Right kidney (tissue), 1 donor: ENCODE results near the gene CMPK1.

Source experiments
- DNase-seq: peaks from one replicate; pipeline ENCODE4 v3.0.0-alpha.2; 2016

Gene CMPK1

DNA sequence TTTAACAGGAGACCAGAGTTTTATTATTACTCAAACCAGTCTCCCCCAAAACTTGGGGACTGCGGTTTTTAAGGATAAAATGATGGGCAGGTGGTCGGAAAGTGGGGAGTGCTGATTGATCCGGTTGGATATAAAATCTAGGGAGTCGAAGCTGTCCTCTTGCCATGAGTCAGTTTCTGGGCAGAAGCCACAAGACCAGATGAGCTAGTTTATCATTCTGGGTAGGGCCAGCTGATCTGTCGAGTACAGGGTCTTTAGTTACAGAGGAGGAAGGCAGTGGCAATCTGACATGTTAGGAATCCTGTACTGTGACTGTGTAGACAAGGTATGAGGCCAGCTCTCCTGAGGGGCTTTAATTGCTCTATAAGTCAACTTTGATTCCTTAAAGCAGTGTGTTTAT is 59.6 kb downstream of the CMPK1 start:
- no peak for DNase-seq

DNA sequence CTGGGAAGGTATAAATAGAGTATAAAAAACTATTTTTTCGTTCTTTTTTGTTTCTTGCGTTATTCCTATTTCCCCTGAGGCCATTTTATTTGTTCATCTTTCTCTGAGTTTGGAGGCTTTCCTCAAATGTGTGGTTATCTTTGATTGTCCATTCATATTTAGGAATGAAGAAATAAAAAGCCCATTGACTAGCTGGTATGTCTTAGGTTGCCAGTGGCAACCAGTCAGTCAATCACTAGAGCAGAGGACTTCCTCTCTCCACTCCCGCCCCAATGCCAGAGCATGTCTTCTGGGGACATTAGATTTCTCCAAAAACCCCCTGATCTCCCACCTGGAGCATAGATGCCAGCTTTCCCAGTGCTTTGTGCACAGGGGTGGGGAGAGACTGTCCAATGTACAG is 61.8 kb downstream of the CMPK1 start:
- DNase-seq = no peak

DNA sequence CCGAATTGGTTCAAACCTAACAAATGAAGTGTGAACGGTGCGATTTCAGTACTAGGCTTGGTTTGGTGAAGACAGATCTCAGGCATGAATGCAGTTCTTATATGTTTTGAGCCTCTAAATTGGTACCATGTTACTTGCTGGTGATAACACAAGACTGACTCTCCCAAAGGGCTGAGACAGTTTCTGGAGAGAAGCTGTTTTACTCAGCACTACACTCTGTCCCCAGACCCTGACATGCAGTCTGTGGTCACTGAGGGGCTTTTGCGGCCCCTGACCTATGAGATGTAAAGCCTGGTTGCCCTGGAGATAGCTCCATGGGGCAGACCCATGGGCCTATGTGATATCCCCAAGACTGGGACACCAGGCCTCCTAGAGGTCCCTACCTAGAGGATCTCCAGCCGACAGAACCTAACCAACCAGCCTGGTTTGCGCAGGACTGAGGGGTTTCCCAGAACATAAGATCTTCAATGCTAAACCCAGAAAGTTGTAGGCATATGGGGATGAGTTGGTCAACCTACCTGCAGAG is 63.1 kb downstream of the CMPK1 start:
- DNase-seq = no peak

DNA sequence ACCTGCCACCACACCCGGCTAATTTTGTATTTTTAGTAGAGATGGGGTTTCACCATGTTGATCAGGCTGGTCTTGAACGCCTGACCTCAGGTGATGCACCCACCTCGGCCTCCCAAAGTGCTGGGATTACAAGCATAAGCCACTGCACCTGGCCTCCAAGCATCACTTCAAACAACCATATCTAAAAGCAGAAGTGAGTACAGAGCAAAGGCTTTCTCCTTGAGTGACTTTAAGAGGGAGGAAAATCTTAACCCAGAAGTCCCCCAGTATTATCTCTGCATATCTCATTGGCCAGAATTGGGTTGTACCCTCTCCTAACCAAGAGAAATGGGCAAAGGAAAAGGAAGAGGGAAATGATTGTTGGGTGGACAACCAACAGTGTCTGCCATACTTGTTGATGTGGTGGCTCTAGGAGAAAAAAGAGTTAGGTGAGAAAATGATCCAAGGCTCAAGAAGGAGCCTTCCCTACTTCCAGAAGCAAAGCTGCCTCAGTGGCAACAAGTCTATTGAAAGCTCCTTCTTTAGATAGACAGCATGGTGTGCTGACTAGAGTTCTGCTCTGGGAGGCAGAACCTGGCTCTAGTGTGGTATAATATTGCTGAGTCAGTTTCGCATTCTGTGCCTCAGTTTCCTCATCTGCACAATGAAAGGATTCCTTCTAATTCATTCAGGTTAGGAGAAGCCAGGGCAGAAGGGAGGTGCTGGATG is 65.7 kb downstream of the CMPK1 start:
- DNase-seq = no peak

DNA sequence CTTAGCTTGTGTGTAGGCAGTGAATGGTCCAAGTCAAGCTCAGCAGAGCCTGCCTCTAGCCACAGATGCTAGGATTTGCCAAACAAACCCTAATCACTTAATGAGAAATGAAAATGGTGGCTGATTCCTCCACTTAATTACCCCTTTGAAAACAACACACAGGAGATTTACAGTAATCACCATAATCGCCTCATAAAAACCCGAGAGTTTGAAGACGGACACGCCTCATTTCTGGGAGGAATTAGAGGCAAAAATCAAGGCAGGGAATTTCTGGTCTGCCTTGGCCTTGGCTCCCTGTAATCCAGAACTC is 66.2 kb downstream of the CMPK1 start:
- DNase-seq = no peak

DNA sequence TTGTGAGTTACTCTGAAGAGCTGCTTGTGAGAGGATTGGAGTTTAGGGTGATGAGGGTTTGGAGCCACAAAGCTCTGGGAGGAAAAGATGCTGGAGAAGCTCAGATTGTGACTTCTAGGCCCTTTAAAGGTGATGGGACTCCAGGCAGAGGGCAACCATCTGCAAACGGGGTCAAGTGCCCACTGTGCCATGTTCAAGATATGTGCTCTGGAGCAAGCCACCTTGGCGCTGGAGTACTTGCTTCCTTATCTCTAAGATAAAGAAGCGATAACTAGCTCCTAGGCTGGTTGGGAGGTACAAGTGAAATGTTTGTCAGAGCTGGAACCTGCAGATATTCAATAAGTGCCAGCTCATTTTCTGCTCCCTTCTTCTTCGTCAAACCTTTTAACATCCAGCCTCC is 68.2 kb downstream of the CMPK1 start:
- DNase-seq = no peak

DNA sequence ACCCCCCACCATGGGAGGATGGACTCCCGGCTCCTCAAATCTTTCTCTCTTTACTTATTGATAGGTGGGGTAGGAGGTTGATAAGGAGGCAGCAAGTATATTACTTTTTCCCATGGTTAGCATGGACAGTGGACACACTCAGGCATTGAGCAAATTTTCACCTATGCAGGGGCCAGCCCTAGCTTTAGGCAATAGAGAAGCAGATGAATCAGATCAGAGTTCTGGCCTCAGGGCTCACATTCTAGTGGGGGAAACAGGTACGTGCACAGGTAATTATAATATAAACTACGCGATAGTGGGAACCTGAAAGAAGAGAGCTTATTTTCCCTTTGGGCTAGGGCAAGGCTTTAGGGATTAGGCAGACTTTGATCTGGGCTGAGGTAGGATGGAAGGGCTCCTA is 69.0 kb downstream of the CMPK1 start:
- DNase-seq = no peak

DNA sequence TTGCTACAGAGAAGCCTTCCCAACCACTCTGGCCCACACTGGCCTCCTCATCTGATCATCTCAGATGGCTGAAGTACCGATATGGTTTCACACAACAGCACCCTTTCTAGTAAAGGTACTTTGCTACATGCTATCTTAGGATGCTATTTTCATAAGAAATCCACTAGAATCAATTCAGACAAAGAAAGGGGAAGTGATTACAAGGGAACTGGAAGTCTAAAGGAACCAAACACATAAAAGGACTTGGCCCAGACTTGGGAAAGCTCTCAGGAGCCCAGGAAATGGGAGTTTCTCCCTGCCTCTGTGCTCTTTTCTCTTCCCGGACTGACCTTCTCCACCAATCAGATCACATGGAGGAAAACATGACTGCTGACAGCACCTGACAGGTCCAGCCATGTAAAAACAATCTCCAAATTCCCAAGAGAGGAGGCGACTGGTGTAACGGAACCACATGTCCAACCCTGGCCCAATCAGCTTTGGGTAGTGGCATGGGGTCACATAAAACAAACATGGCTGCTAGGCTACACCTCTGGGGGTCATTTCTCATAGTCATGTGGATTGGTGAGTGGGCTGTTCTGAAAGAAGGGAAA is 69.8 kb downstream of the CMPK1 start:
- no peak for DNase-seq

DNA sequence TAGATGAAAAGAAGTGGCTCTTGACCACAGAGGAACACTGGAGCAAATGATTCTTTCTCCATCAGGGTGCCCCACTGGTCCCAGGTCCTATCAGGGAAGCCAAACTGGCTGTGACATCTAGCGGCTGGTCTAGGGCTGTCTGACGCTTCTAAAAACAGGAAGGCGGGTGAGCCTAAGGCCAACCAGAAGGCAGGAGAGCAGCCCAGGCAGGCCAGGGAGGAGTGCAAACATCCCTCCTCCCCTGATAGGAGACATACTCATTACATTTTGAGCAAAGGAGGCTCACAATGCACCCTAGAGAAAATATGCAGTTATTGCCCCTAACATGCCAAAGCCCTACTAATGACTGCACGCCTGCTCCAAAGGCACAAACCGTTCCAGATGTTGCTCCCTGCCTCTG is 72.1 kb downstream of the CMPK1 start:
- peak; percentile 19 for DNase-seq

DNA sequence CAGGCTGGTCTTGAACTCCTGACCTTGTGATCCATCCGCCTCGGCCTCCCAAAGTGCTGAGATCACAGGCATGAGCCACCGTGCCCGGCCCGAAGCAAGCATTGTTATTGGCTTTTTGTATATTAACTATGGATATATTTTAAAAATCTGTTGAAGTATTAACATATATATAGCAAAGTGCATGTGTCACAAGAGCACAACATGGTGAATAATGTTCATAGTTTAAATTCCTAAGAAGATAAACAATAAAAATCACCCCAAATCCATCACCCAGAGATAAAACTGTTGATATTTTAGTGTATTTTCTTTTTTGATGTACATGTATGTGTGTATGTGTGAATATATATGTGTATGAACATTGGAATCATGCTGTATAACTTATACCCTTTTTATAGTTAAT is 73.4 kb downstream of the CMPK1 start:
- DNase-seq = no peak

DNA sequence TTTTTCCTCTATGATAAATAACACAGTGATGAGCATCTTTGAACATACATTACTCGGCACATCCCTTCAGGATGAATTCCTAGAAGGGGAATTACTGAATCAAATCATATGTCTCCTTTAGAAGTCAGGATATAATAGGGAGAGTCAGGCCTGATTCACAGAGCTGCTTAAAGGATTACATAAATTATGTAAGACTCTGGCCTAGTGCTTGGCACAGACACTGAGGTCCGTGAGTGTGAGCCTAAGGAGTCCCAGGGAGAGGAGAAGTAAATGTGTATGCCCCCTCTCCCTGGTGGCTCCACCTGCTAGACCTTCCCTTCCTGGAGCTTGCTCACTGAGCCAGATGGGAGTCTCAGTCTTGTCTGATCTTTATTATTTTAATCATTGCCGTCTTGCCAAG is 73.9 kb downstream of the CMPK1 start:
- DNase-seq = no peak

DNA sequence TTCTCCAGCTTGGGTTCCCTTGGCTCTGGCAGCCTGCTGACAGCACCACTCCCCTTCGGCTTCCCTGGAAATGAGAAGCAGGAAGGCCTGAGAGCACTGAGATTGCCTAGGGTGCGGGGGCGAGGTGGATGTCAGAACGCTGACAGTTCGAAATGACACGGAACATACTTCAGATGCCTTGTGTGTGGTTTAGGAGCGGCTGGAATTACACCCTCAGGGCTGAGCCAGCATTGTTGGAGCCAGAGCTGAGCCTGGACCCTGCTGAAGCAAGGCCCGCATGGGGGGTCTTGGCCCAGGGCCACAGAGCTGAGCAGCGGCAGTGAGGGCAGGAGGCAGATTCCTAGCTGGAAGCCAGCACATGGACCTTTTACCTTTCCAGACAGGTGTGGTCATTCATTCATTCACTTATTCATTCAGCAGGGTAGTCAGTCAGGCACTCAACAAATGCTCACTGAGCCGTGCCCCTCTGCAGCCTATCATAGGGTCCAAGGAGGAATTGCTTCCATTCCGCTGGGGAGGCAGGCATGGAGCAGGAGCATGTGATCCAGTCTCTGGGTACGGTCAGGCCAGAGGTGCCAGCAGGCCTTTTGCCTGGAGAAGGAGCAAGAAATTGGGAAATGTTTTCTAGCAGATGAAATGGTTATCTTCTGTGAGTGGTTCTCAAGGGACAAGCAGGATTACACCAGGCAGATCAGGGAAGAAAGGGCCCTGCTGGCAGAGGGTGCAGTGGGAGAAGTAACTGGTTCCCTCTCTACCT is 75.9 kb downstream of the CMPK1 start:
- peak; percentile 38 for DNase-seq

DNA sequence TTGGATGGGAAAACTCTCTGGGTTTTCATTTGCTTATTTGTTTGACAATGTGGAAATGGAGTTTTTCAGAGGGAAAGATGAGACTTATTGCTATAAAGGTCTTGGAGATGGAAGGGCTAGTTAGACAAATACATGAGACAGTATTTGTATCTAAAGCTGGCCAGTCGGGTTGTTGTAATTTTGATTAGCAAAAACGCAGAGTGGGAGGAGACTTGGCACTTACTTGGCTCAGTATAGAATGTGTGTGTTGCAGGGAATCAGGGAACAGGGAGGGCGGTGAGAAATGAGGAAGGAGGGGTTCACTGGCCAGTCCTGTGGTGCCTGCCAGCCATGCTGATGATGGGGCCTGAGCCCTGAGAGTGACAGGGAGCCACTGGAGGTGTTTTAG is 76.5 kb downstream of the CMPK1 start:
- no peak for DNase-seq

DNA sequence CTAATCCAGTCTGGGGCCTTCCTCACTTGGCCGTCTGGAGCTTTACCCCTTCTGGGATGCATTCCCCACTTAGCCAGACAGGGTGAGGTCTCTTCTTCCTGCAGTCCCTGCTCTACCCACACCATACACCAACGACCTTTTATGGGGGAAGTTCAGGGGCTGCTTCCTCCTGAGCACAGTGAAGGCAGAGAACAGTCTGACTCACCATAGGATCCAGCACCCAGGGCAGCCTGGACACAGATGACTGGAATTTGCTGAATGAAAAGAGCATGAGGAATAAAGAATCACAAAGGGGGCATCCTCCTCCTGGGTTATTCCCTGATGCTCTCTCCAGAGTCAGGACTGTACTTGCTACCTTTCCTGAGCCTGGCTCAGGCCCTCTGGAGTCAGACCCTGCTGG is 77.8 kb downstream of the CMPK1 start:
- DNase-seq = no peak

DNA sequence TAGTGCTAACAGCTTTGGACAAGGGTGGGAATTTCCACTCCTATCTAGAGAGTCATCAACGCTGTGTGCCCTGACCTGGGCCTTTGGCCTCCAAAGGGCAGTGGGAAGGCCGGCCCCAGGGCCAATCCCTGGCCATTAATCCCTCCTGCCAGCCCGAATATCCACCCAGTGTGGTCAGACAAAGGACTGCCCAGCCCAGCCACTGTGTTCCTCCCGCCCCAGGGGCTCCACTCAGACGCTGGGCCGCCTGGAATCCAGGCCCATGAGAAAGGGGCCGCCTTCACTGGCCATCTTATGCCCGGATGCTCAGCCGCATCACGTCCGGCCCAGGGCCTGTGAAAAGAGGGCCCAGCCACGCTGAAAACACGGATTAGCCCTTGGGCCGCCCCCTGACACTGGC is 78.8 kb downstream of the CMPK1 start:
- no peak for DNase-seq

DNA sequence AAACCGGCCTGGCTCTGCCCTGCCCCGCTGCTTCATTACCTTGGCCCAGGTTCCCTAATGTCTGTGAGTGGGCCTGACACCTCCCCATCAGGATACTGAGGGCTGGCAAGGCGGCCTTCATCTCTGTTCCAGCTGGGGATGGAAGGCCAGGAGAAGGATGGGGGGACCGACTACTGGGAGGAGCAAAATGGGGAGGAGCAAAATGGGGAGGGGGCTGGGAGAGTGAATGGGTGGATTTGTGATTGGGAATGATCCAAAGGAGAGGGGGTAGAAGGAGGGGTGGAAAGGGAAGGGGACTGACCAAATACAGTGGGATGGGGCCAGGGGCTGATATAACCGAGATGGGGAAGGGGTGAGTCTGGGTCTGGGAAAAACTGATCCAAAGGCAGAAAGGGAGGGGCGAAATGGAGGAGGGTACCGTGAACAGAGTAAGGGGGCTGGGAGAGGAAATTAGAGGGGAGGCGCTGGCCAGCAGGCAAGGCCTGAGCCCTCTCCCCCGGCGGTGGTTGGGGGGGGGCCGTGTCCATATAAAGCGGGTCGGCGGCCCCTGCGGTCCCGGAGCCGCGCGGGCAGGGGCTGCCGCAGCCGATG is 82.2 kb downstream of the CMPK1 start, which contains the start of gene FOXE3:
FOXE3 (plus strand) TSS at position 558 of the 591 bp plus-strand sequence; CDS start at position 589, 31 bp downstream.
- DNase-seq = no peak

DNA sequence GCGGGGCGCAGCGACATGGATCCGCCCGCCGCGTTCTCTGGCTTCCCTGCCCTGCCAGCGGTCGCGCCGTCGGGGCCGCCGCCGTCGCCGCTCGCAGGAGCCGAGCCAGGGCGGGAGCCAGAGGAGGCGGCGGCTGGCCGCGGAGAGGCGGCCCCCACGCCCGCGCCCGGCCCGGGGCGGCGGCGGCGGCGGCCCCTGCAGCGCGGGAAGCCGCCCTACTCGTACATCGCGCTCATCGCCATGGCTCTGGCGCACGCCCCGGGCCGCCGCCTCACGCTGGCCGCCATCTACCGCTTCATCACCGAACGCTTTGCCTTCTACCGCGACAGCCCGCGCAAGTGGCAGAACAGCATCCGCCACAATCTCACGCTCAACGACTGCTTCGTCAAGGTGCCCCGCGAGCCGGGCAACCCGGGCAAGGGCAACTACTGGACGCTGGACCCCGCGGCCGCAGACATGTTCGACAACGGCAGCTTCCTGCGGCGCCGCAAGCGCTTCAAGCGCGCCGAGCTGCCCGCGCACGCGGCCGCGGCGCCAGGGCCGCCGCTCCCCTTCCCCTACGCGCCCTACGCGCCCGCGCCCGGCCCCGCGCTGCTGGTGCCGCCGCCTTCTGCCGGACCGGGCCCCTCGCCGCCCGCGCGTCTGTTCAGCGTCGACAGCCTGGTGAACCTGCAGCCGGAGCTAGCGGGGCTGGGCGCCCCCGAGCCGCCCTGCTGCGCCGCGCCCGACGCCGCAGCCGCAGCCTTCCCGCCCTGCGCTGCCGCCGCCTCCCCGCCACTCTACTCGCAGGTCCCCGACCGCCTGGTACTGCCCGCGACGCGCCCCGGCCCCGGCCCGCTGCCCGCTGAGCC is 83.0 kb downstream of the CMPK1 start:
- DNase-seq = peak; percentile 64

DNA sequence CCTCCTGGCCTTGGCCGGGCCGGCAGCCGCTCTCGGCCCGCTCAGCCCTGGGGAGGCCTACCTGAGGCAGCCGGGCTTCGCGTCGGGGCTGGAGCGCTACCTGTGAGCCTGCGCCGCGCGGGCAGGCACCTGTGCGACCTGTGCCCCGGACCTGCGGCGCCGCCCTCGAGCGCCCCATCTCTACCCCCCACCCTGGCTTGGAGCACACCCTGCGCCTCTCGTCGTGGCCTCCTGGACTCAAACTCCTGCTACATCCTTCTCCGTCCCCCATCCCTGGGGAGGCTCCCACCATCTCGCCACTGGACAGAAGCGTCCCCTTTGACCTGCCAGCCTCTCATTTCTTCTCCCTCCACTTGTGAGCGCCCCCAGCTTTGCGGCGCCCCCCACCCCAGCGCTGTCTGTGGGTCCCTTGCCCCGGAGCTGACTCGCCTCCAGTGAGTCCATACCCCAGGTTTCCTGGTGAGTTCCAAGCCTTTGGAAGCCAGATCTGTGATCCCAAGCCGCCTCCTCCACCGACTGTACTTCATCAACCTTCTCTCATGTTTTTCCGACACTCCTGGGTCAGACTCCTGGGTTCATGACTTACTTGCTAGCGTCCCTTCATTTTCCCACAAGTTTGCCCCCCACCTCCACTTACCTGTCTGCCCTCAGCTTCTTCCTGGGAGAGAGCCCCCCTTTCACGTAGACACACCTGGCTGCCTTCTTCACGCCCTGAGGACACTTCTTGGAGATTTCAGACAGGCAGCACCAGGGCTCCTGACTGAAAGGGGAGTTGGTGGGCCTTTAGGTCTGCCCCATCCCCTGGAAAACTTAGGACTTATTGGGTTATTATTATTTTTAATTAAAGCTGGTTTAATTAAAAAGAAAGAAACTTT is 83.8 kb downstream of the CMPK1 start:
- DNase-seq = peak; percentile 53

DNA sequence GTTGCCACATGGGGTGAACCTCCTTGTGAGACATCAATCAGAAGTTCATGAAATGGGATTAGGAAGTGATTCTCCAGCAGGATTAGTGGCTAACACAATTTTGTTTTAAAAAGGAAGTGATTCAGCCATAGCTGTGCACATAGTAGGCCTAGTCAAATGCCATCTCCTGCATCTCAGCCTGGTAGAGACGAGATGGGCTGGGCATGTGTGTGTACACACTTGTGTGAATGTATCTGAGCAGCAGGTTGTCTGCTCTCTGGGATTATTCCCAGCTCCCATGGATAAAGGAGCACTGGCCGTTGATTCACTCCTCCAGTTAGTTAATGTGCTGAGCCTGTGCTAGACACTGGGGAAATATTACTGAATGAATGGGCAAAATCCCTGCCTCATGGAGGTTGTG is 84.5 kb downstream of the CMPK1 start:
- no peak for DNase-seq

DNA sequence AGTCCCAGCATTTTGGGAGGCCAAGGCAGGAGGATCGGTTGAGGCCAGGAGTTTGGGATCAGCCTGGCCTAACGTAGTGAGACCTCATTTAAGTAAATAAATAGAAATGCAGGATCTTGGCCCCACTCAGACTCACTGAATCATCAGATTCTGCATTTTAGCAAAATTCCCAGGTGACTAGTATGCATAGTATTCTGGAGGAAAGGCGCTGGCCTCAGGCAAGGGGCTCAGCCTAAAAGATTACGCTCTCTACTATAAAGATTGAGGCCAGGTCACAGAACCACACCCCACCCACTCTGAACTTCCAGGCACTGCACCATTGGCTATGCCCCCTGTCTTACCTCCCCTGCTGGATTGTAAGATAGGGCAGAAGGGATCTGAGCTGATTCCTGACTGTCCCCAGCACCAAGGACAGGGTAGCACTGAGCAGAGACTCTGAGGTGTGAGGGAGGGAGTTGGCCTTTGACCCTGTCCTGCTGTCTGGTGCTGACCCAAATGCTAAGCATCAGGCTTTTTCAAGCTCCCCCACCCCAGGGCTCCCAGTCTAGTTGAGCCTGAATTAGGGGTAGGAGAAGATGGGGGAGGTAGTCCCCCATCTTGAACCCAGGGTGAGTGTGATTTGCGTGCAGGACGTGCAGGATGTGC is 85.2 kb downstream of the CMPK1 start:
- no peak for DNase-seq

DNA sequence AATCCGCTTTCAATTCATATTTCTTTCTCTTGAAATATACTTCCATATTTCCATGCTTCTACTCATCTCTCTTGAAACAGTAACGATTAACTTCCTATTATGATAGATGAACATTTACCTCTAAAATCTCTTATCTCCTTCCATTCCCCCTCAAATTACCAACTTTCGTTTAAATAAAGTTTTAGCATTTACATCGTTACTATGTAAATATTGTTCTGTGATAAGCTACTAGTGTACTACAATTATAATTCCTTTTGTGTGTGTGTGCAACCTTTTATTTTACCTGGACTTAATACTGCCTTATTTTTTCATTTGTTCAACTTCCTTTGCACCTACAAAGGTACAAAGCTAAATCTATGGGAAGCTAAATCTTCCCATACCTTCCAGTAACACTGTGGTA is 87.0 kb downstream of the CMPK1 start:
- no peak for DNase-seq
